WTC11 (cell line): ENCODE results near the gene GRIN1.

Experiments
- CTCF ChIP-seq: fragments of 200-600 bp; IDR thresholded peaks from 2 replicates; pipeline ENCODE4 v1.8.0; 2022; ENCODE audit warnings: antibody characterized with exemption
- ESRRA ChIP-seq: sonication (generic); formaldehyde crosslinking; IDR thresholded peaks from 2 replicates; pipeline ENCODE4 v1.8.1; 2022; ENCODE audit warnings: mild to moderate bottlenecking, missing genetic modification reagents, borderline replicate concordance
- FOXP1 ChIP-seq: sonication (generic); formaldehyde crosslinking; IDR thresholded peaks from 2 replicates; pipeline ENCODE4 v1.8.0; 2022; ENCODE audit warnings: missing genetic modification reagents, mild to moderate bottlenecking, moderate library complexity, borderline replicate concordance
- MYBL2 ChIP-seq: sonication (generic); formaldehyde crosslinking; IDR thresholded peaks from 2 replicates; pipeline ENCODE4 v1.8.1; 2023; ENCODE audit warnings: mild to moderate bottlenecking, moderate library complexity, missing genetic modification reagents
- NR3C1 ChIP-seq: sonication (generic); formaldehyde crosslinking; conservative IDR thresholded peaks from 2 replicates; pipeline ENCODE4 v1.8.1; 2023; ENCODE audit warnings: low read depth, mild to moderate bottlenecking, missing genetic modification reagents

DNA sequence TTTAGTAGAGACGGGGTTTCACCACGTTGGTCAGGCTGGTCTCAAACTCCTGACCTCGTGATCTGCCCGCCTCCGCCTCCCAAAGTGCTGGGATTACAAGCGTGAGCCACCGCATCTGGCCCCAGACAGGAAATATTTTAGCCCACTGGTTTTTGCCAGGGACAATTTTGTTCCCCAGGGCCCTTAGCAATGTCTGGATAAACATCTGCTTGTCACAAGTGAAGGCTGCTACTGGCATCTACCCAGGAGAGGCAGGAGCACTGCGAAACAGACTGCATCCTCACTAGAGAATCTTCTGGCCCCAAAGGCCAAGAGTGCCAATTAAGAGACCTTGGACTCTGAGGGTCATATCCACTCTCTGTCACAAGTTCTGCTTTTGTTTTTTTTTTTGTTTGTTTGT lies 64.0 kb downstream of the GRIN1 start:
- TF ChIP-seq FOXP1 (no peak), CTCF (no peak), NR3C1 (CRISPR knock-in tag) (no peak), ESRRA (no peak), MYBL2 (CRISPR knock-in tag) (no peak)
